Keratinocyte (primary cell): ENCODE measurements around the gene ABO.

Source experiments
- EZH2 ChIP-seq: IDR thresholded peaks from one replicate; pipeline ENCODE4 v1.6.1; 2012; ENCODE audit warnings: inconsistent platforms, mild to moderate bottlenecking, low read length, moderate library complexity
- TF ChIP-seq, protein P1 (sequence below), 3 experiments: IDR thresholded peaks in 1 of 3; conservative IDR thresholded peaks in 1 of 3; optimal IDR thresholded peaks in 1 of 3; 2 replicates in 2 of 3; 3 replicates in 1 of 3; pipeline versions ENCODE3 to v1.5.1; 2011; ENCODE audit warnings: low read length in 3 of 3, mild to moderate bottlenecking in 3 of 3, moderate library complexity in 2 of 3, control low read depth in 1 of 3, inconsistent platforms in 1 of 3; ENCODE audit not compliant: insufficient read depth in 2 of 3; ENCODE audit errors: extremely low read depth in 1 of 3

GRCh38 chr9:133261753-133262120 lies 13.3 kb downstream of the ABO start:
- TF ChIP-seq, protein P1, sequence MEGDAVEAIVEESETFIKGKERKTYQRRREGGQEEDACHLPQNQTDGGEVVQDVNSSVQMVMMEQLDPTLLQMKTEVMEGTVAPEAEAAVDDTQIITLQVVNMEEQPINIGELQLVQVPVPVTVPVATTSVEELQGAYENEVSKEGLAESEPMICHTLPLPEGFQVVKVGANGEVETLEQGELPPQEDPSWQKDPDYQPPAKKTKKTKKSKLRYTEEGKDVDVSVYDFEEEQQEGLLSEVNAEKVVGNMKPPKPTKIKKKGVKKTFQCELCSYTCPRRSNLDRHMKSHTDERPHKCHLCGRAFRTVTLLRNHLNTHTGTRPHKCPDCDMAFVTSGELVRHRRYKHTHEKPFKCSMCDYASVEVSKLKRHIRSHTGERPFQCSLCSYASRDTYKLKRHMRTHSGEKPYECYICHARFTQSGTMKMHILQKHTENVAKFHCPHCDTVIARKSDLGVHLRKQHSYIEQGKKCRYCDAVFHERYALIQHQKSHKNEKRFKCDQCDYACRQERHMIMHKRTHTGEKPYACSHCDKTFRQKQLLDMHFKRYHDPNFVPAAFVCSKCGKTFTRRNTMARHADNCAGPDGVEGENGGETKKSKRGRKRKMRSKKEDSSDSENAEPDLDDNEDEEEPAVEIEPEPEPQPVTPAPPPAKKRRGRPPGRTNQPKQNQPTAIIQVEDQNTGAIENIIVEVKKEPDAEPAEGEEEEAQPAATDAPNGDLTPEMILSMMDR (optimal IDR thresholded peaks at IDR 0.05 in 1 of 3, IDR thresholded peaks at IDR 0.05 in 1 of 3, conservative IDR thresholded peaks at IDR 0.05 in 1 of 3; ENCODE audit: extremely low read depth in 1 of 3, insufficient read depth in 2 of 3, low read length in 3 of 3): no peak
- no peak for TF ChIP-seq EZH2
